ENCODE measurements around the gene PAQR3.

Gene PAQR3

DNA sequence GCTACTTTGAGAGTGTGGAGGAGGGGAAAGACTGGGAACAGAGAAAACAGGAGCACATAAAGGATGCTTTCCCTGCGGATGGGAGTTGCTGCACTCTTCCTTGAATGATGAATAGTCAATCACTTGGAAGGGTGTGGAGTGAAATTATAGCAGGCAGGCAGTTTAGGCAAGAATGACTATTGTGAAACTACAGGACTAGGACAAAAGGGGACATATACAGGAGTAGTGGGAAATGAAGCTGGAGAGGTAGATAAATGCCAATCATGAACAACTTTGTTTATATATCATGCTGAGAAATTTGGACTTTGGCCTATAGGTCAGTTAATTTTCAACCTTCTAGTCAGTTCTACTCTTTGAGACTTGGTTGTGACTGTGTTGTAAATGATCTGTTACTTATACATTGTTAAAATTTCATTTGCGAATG is 76.9 kb downstream of the PAQR3 start:
- no peak for DNase-seq (ENCODE audit: low spot score)
